Measurements from ENCODE around the gene PYURF.

Gene PYURF, protein sequence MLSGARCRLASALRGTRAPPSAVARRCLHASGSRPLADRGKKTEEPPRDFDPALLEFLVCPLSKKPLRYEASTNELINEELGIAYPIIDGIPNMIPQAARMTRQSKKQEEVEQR

DNA sequence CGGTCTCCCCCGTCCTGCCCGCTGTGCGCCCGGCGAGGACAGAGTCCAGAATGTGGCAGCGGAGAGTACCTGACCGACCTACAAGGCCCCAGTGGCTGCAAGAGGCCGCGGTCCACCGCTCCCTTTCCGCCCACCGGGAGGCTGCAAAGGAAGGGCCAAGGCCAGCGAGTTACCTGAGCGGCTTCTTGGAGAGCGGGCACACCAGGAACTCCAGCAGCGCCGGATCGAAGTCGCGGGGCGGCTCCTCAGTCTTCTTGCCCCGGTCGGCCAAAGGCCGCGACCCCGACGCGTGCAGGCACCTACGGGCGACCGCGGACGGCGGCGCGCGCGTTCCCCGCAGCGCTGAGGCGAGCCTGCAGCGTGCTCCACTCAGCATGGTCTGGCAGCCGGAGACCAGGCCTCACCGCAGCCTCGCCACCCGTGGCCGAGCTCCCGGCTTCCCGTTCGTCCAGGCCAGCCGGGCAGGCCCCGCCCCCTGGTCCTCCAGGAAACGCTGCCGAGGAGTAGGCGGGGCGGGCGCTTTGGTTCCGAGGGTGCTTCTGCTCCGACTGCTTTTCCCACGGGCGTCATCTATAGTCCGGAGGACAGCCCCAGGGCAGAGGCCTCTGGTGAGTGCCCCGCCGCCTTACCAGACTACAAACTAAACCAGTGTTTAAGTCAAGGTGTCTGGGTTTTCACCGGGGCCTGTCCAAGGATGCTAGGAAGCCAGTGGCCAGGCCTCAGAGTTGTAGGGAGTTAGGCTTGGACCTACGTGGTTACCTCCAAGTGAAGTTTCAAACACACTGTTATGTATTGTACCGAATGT lies at the start of gene PYURF:
Gene PYURF (minus strand): TSS at position 452 of the 805 bp plus-strand sequence. CDS start 76 bp downstream, at position 376.
- DNase-seq, result peak; percentile 83 to 93

DNA sequence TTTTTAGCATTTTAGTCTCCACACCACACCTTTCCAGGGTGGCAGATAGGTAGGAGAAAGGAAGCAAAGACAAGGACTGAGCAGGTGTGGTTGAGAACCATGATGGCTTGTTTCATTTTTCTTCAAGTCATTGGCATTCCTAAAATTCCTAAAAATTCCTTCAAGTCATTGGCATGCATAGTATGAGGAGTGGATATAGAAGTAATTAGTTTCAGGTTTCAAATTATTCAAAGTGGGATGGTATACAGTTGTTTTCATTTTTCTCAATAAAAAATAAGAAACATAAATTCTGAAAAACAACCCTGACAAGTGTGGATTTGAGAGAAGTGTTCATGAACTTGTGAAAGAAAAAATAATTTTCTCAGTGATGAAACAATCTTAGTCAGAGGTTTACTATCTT lies 46.4 kb upstream of the PYURF start:
- no peak for DNase-seq

DNA sequence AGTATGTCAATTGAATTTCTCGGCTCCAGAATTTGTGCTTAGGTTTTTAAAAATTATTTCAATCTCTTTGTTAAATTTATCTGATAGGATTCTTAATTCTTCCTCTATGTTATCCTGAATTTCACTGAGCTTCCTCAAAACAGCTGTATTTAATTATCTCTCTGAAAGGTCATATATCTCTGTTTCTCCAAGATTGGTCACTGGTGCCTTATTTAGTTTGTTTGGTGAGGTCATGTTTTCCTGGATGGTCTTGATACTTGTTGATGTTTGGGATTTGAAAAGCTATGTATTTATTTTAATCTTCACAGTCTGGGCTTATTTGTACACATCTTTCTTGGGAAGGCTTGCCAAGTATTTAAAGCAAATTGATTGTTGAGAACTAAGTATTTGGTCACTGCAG lies 44.0 kb upstream of the PYURF start:
- DNase-seq, result no peak

DNA sequence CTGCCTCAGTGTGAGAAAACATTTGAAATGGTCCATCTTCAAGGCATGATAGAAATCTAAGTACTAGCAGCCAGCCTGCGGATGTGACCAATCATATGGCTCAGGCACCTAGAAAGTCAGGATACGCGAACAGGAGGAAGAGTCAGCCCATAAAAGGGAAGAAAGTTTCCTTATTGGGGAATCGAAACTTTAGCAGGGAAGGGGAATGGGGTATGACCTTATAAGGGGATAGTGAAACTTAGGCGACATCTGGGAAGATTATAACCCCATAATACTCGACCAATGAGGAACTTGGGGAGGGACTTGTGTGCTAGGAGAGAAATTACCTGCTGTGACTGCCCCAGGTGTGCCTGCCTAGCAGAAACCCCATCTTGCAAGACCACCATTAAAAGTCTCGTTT lies 26.2 kb upstream of the PYURF start:
- DNase-seq, result no peak

DNA sequence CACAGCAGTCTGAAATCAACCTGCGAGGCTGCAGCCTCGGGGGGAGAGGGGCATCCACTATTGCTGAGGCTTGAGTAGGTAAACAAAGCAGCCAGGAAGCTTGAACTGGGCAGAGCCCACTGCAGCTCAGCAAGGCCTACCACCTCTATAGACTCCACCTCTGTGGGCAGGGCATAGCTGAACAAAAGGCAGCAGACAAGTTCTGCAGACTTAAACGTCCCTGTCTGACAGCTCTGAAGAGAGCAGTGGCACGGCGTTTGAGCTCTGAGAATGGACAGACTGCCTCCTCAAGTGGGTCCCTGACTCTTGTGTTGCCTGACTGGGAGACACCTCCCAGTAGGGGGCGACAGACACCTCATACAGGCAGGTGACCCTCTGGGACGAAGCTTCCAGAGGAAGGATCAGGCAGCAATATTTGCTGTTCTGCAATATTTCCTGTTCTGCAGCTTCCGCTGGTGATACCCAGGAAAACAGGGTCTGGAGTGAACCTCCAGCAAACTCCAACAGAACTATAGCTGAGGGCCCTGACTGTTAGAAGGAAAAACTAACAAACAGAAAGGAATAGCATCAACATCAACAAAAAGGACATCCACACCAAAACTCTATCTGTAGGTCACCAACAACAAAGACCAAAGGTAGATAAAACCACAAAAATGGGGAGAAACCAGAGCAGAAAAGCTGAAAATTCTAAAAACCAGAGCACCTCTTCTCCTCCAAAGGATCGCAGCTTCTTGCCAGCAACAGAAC lies 15.9 kb upstream of the PYURF start:
- DNase-seq, result peak; percentile 80 to 81

DNA sequence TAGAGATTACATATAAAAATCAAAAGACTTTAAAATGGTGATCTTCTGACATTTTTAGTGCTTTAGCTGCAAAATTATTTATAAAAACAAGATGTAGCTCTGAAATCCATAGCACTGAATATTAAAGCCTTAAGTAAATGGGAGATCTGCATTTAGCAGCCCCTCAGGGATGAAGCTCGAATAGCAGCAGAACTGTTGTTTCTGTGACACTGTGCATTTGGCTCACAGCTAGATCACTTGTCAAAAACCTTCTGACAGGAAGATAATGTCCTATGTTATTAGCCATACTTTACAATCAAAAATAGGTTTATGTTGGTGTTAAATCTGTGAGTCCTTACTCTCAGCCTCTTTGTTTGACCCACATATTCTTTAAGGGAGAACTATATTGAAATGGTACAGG lies 14.1 kb upstream of the PYURF start:
- no peak for DNase-seq

DNA sequence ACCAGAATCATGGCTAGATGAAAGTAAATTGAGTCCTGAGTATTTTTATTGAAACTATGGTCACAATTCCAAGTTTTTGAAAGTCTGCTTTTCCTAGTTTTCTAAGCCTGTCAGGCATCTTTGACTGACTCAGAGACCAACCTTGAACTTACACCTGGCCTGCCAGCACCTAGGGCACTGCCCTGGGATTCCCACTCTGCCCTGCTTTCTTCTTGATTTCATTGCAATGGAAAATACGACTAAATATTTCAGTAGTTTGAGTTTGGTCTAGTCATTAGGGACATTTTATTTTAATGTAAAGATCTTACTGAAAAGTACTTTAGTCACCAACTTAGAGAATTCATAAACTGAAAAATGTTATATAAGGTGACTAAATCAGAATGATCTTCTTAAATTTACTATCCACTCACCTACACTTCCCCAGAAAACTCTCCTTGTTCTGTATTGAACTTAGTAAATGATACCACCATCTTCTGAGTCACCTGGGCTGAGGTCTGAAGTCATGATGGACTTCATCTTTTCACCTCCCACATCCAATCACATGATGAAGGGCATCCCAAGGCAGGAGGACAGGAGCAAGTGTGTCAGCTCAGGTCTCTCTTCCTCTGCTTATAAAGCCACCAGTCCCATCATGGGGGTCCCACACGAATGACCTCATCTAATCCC lies 11.6 kb upstream of the PYURF start:
- DNase-seq, result no peak

DNA sequence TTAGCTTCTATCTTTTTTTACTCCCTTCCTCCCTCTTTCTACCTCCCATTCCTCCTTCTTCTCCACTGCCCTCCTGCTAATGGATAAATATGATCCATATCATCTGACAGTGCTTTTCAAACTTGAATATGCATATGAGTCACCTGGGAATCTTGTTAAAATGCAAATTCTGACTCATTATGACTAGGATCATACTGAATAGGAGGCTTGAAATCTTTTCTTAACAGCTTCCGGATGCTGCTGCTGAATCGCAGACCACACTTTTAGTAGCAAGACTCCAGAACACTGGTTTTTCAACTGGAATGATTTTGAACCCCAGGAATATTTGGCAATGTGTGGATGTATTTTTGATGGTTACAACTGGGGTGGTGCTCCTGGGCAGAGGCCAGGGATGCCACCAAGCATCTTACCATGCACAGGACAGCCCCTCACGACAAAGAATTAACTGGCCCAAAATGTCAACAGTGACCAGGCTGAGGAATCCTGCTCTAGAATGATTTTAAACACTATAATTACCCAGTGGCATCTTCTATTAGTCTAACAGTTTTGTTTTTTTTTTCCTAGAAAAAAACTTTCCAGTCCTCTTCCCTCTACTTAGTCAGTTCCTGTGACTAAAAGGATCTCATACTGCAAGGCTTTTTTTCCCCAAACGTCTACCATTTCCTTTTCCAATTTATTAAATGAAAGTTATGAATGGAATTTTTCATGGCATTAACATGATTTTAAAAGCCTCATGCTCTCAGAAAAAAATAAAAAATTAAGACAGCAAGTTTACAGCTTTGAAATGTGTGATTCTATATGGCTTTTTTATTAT lies 10.6 kb upstream of the PYURF start:
- DNase-seq, result no peak

DNA sequence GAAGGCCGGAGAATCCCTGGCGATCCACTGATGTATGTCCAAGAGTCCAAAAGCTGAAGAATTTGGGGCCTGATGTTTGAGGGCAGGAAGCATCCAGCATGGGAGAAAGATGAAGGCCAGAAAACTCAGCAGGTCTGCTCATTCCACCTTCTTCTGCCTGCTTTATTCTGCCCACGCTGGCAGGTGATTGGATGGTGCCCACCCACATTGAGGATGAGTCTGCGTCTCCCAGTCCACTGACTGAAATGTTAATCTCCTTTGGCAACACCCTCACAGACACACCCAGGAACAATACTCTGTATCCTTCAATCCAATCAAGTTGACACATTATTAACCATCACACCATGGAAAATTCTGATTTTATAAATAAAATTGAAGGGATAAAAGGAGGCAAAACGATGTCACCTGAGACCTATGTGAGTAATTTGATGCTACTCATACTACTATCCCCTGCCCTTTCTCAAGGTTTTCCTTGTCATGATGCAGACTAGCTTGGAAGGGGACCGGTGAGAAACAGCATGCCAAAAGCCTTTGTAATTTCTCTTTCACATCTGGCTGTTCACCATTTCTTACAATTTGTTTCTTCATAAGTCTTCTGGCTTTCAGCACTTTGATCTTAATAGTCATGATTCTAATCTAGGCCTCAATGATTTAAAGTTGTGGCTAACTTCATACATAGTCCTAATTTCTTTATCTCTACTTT lies 9.7 kb upstream of the PYURF start:
- DNase-seq, result no peak

DNA sequence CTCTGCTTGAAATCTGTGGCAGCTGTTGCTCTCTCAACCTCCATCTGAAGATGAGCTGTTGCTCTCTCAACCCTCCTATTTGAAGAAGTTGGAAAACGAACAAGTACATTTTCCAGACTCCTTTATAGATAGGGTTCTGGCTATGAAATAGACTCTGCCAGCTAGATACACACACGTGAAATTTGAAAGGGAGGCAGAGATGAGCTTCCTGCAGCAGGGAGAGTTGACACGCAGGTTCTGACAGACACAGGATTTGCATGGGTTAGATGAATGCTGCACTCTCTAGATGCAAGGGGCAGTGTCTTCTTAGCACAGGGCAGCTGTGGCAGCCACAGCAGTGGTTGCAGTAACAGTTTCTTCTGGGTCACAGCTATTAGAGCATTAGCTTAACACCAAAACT lies 8.0 kb upstream of the PYURF start:
- no peak for DNase-seq

DNA sequence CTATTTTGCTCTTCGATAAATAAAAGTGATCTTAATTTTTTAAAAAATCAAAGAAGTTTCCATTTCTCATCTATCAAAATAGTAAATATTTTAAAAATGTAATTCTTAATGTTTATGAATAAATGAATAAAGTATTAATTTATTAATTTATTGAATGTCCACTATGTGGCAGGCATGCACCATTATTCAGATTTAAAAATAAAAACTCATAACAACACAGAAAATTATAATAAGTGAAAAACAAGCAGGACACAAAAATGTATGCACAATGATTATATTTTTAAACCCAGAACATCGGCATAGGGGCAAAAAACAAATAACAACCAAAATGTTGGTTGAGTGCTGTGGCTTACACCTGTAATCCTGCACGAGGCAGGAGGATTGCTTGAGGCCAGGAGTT lies 5.3 kb upstream of the PYURF start:
- no peak for DNase-seq

DNA sequence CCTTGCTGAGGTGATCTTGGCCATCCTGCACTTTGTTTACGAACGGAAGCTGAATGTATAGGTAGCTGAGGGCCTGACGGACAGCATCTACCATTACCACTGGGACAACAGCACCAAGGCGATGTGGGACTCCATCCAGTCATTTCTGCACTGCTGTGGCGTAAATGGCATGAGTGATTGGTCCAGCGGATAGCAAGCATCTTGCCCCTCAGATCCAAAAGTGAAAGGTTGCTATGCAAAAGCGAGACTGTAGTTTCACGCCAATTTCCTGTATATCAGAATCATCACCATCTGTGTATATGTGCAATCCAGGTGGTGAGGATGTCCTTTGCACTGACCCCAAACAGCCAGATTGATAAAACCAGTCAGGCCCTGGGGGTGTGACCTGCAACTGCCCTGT lies 4.2 kb upstream of the PYURF start:
- no peak for DNase-seq

DNA sequence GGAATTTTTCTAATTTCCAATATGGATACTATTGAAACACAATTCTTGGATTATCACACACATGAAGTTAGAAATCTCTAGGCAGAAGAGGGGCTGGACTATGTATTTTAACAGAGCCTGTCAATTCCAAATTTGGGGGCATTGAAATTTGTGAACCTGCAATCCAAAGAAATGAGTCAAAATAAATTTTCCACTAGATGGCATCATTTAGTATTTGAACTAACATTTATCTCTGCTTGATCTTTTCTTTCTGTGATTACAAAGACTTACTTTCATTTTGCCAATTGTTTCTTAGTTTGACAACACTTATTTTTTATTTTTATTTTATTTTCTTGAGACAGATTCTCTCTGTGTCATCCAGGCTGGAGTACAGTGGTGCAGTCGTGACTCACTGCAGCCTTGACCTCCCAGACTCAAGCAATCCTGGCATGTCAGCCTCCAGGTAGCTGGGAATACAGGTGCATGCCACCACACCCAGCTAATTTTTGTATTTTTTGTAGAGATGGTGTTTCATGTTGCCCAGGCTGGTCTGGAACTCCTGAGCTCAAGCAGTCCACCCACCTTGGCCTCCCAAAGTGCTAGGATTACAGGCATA lies 2.7 kb upstream of the PYURF start:
- DNase-seq, result no peak

DNA sequence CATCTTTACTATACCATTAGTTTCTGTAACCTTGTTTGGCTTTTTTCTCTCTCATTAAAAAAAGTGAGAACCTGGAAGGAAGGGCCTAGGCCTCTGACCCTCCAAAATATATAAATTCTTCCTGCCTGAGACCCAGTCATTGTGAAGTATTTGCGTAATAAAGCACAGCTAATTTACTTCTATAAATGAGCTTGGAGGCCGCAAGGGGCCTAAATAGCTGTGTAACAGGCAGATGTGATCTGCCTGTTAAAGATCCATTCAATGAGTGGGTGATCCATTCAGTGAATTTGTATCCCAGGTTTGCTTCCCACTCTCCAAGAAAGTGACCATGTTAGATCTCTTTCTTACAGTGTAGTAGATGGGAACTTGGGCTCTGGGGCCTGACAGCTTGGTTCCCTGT lies 595 bp upstream of the PYURF start:
- DNase-seq, result no peak

DNA sequence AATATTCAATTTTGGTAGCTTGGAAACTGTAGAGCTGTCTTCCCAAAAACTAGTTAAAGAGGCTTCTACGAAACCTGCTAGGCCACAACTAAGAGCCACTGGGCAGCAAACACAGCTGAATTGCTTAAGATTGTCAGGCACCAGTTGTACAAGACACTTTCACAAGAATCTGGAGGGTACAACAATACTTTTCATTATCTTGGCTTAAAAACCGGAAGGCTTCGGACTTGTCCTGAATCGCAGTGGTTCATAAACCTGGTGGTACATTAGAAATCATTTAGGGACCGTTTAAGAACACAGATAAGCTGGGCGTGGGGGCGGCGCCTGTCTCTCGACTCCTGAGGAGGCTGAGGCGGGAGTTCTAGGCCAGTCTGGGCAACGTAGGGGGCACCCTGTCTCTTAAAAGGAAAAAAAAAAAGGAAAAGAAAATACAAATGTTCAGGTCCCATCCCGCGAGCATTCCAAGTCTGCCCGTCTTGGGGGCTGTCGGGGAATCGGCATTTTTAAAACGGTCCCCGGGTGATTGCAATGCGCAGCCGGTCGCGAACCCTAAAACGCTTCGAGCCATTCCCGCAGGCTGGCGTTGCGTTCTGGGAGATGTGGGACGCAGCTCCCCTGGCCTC lies 763 bp downstream of the PYURF start:
- DNase-seq, result peak; percentile 50 to 51

DNA sequence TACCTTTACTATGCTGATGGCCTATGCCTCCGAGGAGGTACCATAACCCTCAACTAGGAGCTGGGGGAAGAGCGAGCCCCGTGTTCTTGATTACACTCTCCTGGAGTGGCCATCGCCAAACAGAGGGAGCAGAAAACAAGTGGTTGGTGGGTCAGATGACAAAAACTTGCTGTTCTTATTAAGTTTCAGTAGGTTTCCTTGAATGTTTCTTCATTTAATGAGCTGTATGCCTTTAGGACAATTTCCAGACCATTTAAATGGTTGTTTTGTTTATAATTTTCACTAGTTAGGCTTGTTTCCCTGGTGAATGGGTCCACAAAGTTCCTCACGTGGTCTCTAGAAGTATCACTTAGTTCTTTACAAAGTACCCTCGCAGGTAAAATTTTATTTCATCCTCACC lies 4.7 kb downstream of the PYURF start:
- no peak for DNase-seq

DNA sequence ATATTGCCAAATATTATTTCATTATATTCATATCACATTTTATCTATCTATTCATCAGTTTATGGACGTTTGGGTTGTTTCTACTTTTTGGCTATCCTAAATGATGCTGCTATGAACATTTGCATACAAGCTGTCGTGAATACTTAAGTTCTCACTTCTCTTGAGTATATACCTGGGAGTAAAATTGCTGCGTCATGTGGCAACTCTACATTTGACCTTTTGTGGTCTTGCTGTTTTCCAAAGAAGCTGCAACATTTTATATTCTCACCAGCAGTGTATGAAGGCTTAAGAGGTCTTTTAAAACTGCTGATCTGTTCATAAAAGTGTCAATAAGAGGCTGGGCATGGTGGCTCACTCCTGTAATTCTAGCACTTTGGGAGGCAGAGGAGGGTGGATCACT lies 5.8 kb downstream of the PYURF start:
- no peak for DNase-seq

DNA sequence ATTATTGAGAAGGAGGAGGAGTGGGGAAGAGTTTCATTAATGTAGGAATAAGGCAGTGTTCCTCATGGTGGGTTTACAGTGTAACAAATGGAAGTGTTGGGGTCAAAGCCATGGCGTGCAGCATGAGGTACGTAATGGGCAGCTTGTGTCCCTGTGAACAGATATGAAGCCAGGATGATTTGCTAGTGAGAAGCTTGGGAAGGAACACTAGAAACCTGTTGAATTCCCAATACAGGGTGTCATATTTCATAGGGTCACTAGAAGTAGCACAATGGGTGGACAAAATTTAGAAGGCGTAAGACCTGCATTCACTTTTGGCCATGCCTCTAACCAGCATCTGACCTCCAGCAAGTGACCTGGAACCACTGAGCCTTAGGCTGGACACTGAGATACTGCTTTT lies 6.8 kb downstream of the PYURF start:
- no peak for DNase-seq

DNA sequence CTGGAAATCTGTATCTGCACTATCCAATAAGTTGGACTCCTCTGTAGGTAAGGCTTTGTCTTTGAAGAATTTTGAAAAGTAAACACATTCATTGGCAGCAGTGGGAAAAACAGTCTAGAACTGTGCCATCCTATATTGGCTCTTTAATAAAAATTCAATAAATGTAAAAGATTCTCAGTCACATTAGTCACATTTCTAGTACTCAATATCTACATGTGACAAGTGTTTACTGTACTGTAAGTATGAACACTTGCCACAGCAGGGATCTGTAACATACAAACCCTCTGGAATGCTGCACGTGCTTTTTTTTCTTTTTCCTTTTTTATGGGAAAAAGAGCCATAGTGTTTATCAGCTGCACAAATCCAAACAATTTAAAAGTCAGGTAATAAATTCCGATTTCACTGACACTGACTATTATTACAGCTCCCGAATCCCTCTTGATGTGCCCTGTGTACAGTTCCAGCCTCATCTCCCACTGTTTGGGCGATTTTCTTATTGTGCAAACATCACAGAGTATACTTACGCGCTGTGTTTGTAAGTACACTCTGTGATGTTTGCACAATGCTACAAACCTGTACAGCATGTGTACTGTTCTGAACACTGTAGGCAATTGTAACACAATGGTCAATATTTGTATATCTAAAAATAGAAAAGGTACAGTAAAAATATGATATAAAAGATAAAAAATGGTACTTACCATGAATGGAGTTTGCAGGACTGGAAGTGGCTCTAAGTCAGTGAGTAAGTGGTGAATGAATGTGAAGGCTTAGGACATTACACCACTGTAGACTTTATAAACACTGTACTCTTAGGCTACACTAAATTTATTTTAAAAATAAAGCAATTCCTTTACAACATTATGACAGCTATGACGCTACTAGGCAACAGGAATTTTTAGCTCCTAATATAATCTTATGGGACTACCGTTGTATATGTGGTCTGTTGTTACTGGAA lies 8.7 kb downstream of the PYURF start:
- no peak for DNase-seq

DNA sequence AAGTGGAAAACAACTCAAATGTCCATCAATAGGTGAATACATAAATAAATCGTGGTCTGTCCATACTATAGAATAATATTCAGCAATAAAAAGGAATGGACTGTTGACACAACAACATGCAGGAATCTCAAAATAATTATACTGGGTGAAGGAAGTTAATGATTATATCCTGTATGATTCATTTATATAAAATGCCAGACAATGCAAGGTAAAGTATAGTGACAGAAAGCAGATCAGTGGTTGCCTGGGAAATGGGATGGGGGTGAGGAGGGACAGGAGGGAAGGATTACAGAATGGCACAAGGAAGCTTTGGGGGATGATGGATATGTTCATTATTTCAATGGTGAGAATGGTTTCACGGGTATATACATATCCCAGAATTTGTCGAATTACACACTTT lies 12.3 kb downstream of the PYURF start:
- no peak for DNase-seq

Measured in stimulated activated CD4-positive, alpha-beta T cell treated with anti-CD3 and anti-CD28 coated beads, Interleukin-2, amount 100 ng/mL, for 24 hours (primary cell).